SHP77 treated with DMSO at 0.1 percent for 48 hours (cell line): ENCODE data around the gene ADAMTS2.

Experiments used
- DNase-seq: peaks from one replicate; lab custom pipeline; 2025; lab: John Stamatoyannopoulos, UW

ADAMTS2 gene

GRCh38 chr5:179177711-179178575 lies 167.3 kb downstream of the ADAMTS2 start:
- no peak for DNase-seq

DNA sequence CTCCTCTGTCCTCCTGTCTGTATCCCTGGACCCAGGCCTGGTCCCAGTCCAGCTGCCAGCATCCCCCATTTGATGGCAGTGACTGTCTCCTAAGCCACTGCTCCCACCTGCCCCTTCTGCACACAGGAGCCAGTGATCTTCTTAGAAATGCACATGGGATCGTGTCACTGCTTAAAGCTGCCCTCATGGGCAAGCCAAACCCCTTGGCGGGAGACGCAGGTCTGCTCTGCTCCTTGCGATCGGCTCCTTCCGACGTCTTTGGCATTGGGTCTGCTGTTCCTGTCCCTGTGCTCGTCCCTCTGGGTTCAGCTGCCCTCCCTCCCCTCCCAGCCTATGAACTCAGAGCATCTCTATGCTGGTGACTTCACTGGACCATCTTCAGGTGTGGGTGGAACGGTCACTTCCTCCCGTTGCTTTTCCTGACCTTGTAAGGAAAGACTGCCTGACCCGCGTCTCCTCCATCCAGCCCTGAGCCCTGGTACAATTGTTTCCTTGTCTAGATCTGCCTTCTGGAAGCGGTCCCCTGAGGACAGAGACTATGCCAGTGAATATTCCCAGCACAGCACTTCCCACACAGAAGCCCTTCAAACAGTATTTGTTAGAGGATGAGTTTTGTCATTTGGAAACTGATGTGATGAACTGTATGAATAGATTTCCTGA lies 168.6 kb downstream of the ADAMTS2 start:
- no peak for DNase-seq

DNA sequence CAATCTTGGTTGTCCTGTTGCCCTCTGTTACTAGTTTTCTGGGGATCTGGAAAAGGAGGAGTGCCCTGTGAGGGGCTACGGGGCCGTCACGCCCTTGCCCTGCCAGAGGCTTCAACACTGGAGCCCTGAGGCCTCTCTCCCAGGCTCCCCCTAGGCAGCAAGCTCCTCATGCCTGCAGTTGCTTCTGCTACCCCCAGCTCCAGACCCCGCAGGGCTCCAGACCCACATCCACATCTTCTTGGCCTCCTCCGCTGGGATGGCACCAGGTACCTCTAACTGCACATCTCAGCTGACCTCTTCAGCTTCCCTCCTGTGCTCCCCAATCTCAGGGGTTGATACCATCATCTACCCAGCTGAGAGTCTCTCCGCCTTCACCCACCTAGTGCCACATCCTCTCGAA lies 169.1 kb downstream of the ADAMTS2 start:
- DNase-seq, result no peak

- DNase-seq, result no peak
These were observed 173.2 kb downstream of the ADAMTS2 start for GRCh38 chr5:179171816-179172745.

- no peak for DNase-seq
These were observed 173.9 kb downstream of the ADAMTS2 start for GRCh38 chr5:179171251-179171815.

DNA sequence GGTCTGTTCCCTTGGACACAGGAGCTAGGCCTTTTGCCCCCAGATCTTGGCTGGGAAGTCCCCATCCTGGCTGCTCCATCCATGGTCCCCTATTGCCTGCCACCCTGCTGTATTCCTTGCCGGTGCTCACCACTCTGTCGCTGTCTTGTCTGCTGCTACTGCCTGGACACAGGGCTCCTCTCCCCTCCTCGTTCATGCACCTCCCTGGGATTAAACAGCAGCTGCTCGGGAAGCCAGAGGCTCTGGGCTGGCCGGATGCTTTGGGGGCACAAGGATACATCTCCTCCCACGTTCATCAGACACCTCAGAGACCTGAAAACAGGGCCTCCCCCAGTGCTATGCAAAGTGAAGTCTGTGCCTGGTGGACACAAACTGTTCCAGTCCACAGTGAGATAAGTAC lies 174.7 kb downstream of the ADAMTS2 start:
- DNase-seq, result no peak

DNA sequence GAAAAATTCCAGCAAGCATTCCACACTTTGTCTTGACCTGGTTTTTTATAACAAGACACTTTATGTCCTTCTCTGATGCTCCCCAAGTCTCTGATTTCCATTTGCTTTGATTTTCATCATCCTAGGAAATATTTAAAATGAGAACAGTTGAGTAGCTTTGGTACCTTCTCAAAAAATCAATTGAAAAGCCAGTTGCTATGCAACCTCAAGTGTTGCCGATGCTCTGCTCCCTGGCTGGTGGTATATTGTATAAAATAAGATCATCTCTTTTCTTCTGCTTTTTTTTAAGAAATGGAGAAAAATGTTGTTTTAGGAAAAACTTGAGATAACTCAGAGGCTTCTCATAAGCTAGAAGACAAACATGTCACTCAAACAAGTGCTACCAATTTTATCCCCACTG lies 175.4 kb downstream of the ADAMTS2 start:
- DNase-seq, result no peak

GRCh38 chr5:179168664-179169063 lies 176.6 kb downstream of the ADAMTS2 start:
- no peak for DNase-seq

- DNase-seq, result no peak
These were observed 177.3 kb downstream of the ADAMTS2 start for GRCh38 chr5:179167871-179168451.

- no peak for DNase-seq
These were observed 178.1 kb downstream of the ADAMTS2 start for GRCh38 chr5:179166886-179167841.

DNA sequence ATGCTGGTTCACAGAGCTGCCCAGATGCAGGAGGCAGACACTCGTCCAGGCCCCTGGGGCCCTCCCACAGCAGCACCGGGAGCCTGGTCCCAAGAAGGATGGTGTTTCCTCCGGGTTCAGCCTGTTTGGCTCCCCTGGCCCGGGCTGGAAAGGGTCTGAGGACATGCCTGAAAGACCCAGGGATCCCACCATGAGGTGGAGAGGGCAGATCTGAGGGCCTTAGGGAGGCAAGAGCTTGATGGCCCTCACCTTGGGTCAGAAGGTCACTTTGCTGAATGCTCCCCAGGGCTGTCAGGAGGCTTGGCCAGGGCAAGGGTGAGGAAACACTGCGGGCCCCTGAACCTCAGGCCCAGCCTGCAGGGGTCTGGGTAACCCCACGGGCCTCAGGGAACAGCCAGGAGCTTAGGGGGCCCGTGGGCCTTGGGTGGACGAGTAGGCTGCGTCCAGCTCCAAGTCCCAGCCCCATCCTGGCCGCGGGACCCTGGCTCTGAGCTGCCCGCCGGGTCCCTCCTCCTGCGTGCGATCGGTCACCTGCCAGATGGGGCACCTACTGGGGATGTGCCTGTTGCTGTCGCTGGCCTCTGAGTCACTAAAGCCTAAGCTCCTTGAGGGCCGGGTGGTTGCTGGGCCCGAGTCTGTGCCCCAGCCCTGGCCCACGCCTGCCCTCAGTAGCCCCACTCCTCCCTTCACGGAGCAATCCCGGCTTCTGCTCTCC lies 178.9 kb downstream of the ADAMTS2 start:
- no peak for DNase-seq

- no peak for DNase-seq
These were observed 179.7 kb downstream of the ADAMTS2 start for GRCh38 chr5:179165421-179166170.

DNA sequence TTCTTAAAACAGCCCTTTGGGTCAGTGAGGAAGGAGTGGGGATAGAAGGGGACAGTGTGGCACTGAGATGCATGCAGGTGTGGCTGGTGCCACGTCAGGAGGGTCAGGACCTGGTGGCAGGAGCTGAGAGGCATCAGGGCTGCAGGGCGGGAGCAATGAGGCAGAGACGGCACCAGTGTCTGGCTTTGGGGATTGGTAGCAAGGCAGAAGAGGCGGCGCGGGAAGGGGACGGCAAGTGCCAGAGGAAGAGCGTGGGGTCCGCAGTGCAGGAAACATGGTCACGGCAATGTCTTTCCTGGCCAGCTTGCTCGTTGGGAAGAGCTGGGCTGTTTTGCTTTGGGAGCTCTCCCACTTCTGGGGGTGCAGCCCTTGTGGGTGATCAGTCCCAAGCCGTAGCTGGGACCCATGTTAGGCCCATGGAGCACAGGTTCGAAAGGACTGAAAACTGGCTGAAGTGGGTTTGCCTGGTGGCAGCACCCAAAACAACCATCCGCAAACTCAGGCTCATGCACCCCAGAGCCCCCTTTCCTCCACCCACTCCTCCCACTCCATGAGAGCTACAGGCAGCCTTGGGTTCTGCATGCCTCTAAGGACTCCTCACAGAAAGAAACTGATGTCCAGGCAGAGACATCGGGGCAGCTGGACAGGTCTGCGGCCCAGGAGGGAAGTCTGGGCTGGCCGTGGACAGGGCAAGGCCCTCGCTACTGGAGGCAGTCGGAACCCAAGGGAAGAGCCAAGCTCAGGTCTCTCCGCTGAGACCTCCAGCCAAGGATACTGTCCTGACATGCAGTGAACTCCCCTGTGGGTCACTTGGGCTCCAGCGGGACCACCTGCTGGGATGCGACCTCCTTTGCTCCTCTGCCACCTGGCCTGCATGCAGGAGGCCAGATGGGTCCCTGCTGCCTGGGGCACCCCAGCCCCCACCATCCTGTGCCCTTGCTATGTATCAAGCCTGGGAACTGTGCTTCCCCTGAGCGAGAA lies 180.6 kb downstream of the ADAMTS2 start:
- no peak for DNase-seq

- no peak for DNase-seq
These were observed 181.8 kb downstream of the ADAMTS2 start for GRCh38 chr5:179163236-179164155.

- DNase-seq, result no peak
These were observed 182.7 kb downstream of the ADAMTS2 start for GRCh38 chr5:179162351-179163235.

- DNase-seq, result no peak
These were observed 183.4 kb downstream of the ADAMTS2 start for GRCh38 chr5:179161901-179162300.
